Measurements from ENCODE around the gene FUT2.

FUT2 gene

GRCh38 chr19:48664476-48664875 is 31.3 kb upstream of the FUT2 start:
- Mint-ChIP-seq H3K27me3 (no peaks in the 10 kb centered on the region), H3K4me1 (ENCODE audit: low read depth) (peaks cover 9% of the 10 kb centered on the region), H3K9me3 (no peaks in the 10 kb centered on the region), H3K36me3 (ENCODE audit: low read depth) (no peaks in the 10 kb centered on the region), H3K27ac (no peak overlapping the region), H3K4me3 (no peak overlapping the region)

DNA sequence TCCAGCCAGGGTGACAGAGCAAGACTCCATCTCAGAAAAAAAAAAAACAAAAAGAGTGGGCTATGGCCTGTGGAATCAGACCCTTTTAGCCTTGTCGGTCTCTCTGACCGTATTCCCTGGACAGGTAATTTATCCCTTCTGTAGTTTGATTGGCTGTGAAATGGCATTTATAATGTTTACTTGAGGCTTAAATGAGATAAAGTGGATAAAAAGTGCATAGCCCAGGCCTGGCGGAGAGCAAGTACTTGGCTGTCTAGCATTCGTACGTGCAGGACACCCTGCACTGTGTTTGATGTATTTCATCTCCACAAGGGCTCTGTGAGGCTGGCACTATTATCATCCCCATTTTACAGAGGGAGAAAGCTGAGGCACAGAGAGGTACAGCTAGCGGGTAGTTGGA is 30.0 kb upstream of the FUT2 start:
- Mint-ChIP-seq H3K9me3 (no peaks in the 10 kb centered on the region), H3K4me3 (no peak overlapping the region), H3K27ac (no peak overlapping the region), H3K4me1 (ENCODE audit: low read depth) (peaks cover 6% of the 10 kb centered on the region), H3K27me3 (no peaks in the 10 kb centered on the region), H3K36me3 (ENCODE audit: low read depth) (no peaks in the 10 kb centered on the region)

DNA sequence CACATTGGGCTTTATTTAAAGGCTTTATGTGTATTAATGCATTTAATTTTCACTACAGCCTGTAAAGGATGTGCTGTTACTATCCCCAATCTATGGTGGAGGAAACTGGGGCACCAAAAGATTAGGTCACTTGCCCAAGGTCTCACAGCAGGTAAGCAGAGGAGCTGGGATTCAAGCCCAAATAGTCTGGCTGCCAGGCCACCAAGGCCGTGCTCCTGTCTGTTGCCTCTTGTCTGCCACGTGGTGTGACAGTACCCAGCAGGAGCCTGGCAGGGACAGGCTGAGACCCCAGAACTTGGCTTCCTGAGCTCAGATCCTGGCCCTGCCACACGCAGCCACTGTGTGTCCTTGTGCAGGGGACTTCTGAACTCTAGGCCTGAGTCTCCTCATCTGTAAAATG is 27.4 kb upstream of the FUT2 start:
- no peak overlapping the region for H3K27ac Mint-ChIP-seq
- H3K4me1 Mint-ChIP-seq (ENCODE audit: low read depth) = no peaks in the 10 kb centered on the region
- no peaks in the 10 kb centered on the region for H3K27me3 Mint-ChIP-seq
- no peaks in the 10 kb centered on the region for H3K36me3 Mint-ChIP-seq (ENCODE audit: low read depth)
- H3K4me3 Mint-ChIP-seq = no peak overlapping the region
- no peaks in the 10 kb centered on the region for H3K9me3 Mint-ChIP-seq

DNA sequence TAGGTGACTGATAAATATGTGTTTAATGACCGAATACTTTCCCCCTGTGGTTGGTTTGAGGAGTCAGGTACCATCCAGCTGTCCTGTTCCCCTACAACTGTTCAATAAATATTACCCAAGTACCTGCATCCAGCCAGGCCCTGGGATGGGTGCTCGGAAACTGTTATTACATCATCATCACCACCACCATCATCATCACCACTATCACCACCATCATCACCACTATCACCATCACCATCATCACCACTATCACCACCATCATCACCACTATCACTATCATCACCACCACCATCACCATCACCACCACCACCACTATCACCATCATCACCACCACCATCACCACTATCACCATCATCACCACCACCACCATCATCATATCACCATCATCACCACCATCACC is 27.0 kb upstream of the FUT2 start:
- Mint-ChIP-seq H3K36me3 (ENCODE audit: low read depth) (no peaks in the 10 kb centered on the region), H3K4me1 (ENCODE audit: low read depth) (no peaks in the 10 kb centered on the region), H3K4me3 (no peak overlapping the region), H3K9me3 (no peaks in the 10 kb centered on the region), H3K27ac (peak overlapping the region; percentile 29), H3K27me3 (no peaks in the 10 kb centered on the region)

- Mint-ChIP-seq H3K27me3 (no peaks in the 10 kb centered on the region), H3K27ac (peak overlapping the region; percentile 82), H3K4me3 (no peak overlapping the region), H3K9me3 (no peaks in the 10 kb centered on the region), H3K36me3 (ENCODE audit: low read depth) (no peaks in the 10 kb centered on the region), H3K4me1 (ENCODE audit: low read depth) (peaks cover 2% of the 10 kb centered on the region)
Observed at GRCh38 chr19:48669903-48670668, 25.7 kb upstream of the FUT2 start.

DNA sequence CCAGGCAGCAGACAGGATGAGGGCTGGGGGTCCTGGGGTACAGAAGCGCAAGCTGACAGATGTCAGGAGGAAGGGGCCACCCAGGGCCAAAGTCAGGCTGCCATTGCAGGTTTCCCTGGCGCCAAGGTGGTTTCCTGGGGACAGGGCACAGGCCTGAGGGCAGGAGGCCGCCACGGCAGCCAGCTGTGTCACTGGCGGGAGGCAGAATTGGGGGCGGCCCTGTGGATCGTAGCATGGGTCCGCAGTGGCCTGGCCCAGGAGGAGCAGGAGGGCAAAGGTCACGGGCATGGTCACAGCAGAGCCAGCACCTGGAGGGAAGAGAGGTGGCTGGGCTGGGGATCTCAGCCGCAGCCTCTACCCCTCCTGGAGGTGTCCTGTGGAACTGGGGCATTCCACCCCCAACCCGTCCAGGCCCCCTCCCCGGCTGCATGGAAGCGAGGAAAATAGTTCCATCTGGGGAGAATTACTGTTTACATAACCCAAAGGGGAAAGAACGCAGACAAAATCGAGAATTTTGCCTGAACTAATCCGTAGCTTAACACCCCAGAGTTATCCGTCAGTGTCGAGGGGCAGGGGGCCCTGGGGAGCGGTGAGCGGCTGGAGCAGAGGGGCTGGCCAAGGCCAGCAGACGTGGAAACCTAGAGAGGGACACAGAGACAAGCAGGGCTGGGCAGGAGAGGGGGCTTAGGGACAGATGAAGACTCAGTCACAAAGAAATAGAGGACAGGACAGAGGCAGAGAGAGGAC is 24.9 kb upstream of the FUT2 start:
- peaks cover 7% of the 10 kb centered on the region for H3K4me1 Mint-ChIP-seq (ENCODE audit: low read depth)
- no peaks in the 10 kb centered on the region for H3K27me3 Mint-ChIP-seq
- no peak overlapping the region for H3K4me3 Mint-ChIP-seq
- H3K27ac Mint-ChIP-seq = no peak overlapping the region
- no peaks in the 10 kb centered on the region for H3K36me3 Mint-ChIP-seq (ENCODE audit: low read depth)
- H3K9me3 Mint-ChIP-seq = no peaks in the 10 kb centered on the region

GRCh38 chr19:48671446-48671995 is 24.2 kb upstream of the FUT2 start:
- Mint-ChIP-seq H3K4me3 (no peak overlapping the region), H3K36me3 (ENCODE audit: low read depth) (no peaks in the 10 kb centered on the region), H3K4me1 (ENCODE audit: low read depth) (peaks cover 7% of the 10 kb centered on the region), H3K27ac (no peak overlapping the region), H3K9me3 (no peaks in the 10 kb centered on the region), H3K27me3 (no peaks in the 10 kb centered on the region)

DNA sequence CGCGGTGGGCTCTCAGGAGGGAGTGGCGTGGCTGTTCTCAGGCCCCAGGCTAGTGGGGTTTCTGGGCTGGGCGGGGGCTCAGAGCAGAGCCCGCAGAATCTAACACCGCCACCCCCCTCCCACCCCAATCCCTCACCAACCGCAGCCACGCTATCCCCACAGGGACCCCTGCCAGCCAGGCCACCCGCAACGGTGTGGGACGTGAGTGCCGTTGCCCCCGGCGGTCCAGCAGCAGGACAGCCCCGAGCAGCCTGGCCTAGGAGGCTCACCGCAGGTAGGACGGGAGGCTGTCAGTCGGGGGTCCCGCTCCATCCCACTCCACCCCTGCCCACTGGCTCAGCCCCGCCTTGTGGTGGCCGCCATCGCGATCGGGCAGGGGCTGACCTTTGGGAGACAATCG is 22.8 kb upstream of the FUT2 start, which contains the start of gene NTN5:
NTN5 (minus strand) TSS at position 24 of the 400 bp plus-strand sequence. CDS start 2,031 bp downstream, outside the sequence.
- Mint-ChIP-seq H3K4me1 (ENCODE audit: low read depth) (peaks cover 7% of the 10 kb centered on the region), H3K9me3 (no peaks in the 10 kb centered on the region), H3K27ac (no peak within 1 kb of the TSS), H3K27me3 (no peaks in the 10 kb centered on the region), H3K4me3 (no peak within 1 kb of the TSS), H3K36me3 (ENCODE audit: low read depth) (no peaks in the 10 kb centered on the region)

DNA sequence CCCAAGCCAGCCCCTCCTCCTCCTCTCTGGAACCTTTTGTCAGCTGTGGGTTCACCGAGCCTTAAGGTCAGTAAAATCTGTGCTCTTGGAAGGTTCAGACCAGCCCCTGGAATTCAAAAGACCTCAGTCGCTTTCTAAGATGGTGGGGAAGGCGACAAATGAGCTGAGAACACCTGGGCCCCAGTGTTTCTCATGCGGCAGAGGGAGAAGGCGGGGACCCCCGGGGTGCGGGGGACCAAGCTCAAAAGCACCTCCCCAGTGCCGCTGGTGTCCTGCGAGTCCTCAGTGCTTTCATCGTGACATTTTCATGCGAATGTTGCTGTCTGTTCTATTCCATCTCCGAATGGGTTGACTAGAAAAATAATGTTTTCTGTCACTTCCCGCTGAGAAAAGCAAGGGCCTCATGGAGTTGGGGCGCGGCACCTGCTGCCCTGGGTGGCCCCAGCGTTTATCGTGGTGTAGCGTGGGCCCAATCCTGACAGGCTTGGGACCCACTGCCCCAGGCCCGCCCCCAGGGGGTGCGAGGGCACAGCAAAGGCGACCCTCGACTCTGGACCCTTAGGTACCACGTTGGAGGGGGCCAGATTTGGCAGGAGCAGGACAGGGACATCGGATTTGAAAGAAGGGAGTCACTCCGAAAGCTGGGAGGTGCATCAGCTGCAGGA is 22.2 kb upstream of the FUT2 start:
- Mint-ChIP-seq H3K36me3 (ENCODE audit: low read depth) (no peaks in the 10 kb centered on the region), H3K4me1 (ENCODE audit: low read depth) (peaks cover 7% of the 10 kb centered on the region), H3K27me3 (no peaks in the 10 kb centered on the region), H3K9me3 (no peaks in the 10 kb centered on the region), H3K4me3 (no peak overlapping the region), H3K27ac (no peak overlapping the region)

GRCh38 chr19:48674216-48674809 is 21.5 kb upstream of the FUT2 start:
- H3K9me3 Mint-ChIP-seq = no peaks in the 10 kb centered on the region
- H3K4me3 Mint-ChIP-seq = no peak overlapping the region
- no peaks in the 10 kb centered on the region for H3K27me3 Mint-ChIP-seq
- H3K27ac Mint-ChIP-seq = no peak overlapping the region
- H3K36me3 Mint-ChIP-seq (ENCODE audit: low read depth) = no peaks in the 10 kb centered on the region
- peaks cover 7% of the 10 kb centered on the region for H3K4me1 Mint-ChIP-seq (ENCODE audit: low read depth)

DNA sequence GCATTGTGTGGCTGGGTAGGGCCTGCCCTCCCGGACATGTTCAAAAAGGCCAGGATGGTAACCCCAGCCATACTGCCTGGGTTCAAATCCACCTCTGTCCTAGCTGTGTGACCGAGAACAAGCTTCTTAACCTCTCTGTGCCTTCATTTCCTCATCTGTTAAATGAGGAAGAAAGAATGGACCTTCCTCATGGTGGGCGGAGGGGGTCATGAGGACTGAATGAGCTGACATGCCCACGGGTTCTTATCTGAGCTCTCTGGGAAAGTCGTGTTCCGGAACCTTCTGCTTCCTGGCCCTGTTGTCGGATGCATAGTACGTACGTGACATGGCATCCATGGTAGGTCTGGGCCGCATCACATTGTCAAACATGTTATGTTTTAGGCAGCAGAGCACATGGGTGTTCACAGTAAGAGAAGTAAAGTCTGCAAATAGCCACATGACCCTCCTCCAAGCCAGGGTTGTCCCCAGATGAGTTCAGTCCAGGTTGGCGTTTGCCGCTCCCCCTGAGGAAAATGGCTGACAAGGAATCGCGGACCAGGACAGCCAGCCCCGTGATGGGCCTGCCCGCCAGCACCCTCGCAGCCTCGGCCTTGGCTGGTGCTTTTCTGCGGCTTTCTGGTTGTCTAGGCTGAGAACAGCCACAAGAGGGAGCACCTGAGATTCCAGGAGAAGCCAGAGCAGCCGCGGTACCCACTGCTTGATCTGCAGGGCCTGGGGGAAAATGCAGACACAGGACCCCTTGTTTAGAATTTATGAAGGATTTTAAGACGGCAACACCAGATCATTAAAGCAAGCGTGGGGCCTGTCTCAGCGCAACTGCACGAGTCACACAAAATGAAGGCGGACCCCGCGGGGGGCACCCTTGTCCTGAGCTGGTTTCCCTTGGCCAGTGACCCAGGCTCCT is 20.6 kb upstream of the FUT2 start:
- no peak overlapping the region for H3K27ac Mint-ChIP-seq
- H3K36me3 Mint-ChIP-seq (ENCODE audit: low read depth) = no peaks in the 10 kb centered on the region
- no peak overlapping the region for H3K4me3 Mint-ChIP-seq
- H3K27me3 Mint-ChIP-seq = no peaks in the 10 kb centered on the region
- H3K4me1 Mint-ChIP-seq (ENCODE audit: low read depth) = peaks cover 7% of the 10 kb centered on the region
- H3K9me3 Mint-ChIP-seq = no peaks in the 10 kb centered on the region

GRCh38 chr19:48676487-48676886 is 19.3 kb upstream of the FUT2 start:
- Mint-ChIP-seq H3K36me3 (ENCODE audit: low read depth) (no peaks in the 10 kb centered on the region), H3K27me3 (no peaks in the 10 kb centered on the region), H3K27ac (no peak overlapping the region), H3K4me1 (ENCODE audit: low read depth) (peaks cover 7% of the 10 kb centered on the region), H3K9me3 (no peaks in the 10 kb centered on the region), H3K4me3 (no peak overlapping the region)

- Mint-ChIP-seq H3K9me3 (no peaks in the 10 kb centered on the region), H3K27ac (no peak overlapping the region), H3K4me1 (ENCODE audit: low read depth) (peaks cover 7% of the 10 kb centered on the region), H3K27me3 (no peaks in the 10 kb centered on the region), H3K36me3 (ENCODE audit: low read depth) (no peaks in the 10 kb centered on the region), H3K4me3 (no peak overlapping the region)
Observed at GRCh38 chr19:48676887-48677286, 18.9 kb upstream of the FUT2 start.

DNA sequence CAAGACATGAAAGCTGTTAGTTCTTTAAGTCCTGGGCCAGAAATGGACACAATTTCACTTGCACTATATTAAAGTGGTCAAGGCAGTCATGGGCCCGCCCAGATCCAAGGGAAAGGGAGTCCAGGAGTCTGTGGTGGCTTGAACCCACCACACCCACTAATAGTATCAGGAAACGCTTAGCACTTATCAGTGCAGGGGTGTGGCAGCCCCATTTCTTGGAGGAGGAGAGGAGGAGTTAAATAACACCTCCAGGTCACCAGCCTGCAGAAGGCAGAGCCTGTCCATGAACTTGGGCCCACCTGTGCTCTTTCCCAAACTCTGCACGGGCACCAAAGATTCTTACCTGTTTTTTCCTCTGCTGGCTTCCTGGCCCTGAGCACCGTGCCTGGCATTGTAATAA is 17.6 kb upstream of the FUT2 start:
- Mint-ChIP-seq H3K4me3 (no peak overlapping the region), H3K4me1 (ENCODE audit: low read depth) (peaks cover 7% of the 10 kb centered on the region), H3K36me3 (ENCODE audit: low read depth) (no peaks in the 10 kb centered on the region), H3K27me3 (no peaks in the 10 kb centered on the region), H3K9me3 (no peaks in the 10 kb centered on the region), H3K27ac (no peak overlapping the region)
